ENCODE data around the gene CCDC197. TPM values are rescaled to one million over a fixed set of nuclear protein-coding genes. Genes with fewer than 3 reads are reported as not detected.

CCDC197 gene
- total RNA-seq, 4 donors from 2014 or later = not detected

GRCh38 chr14:94042433-94043091 is 45.5 kb downstream of the CCDC197 start:
- no peak for DNase-seq

DNA sequence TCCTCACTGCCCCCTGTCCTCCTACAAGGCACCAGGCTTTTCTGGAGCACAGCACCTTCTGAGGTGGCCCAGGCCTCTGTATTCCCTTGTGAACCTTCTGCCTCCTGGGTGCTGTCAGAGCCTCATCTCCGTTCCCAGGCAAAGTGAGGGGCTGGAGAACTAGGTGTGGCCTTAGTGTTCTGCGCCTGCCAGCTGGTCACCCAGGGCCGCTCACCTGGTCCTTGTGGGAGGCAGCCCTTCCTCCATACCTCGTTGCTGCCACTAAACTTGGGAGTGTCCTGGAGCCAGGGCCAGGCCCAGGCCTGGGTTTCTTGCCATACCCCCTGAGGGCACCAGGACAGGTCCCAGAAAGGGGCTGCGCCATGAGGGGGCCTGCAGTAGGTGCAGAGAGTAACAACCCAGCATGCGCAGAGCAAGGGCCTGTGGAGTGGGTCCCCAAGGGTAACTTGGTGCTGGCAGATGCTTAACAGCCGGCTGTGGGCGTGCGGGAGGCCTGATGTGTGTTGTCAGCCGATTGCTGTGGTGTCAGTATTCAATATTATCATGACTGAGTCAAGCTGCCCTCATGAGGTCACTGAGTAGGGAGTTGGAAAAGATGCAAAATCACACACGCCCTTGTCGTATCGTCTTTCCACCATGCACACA is 46.1 kb downstream of the CCDC197 start:
- Histone ChIP-seq H3K36me3 (no peaks in the 10 kb centered on the region), H3K4me1 (no peaks in the 10 kb centered on the region), H3K4me3 (no peak overlapping the region), H3K9me3 (no peaks in the 10 kb centered on the region), H3K27ac (no peak overlapping the region), H3K27me3 (no peaks in the 10 kb centered on the region)
- TF ChIP-seq, protein P1, sequence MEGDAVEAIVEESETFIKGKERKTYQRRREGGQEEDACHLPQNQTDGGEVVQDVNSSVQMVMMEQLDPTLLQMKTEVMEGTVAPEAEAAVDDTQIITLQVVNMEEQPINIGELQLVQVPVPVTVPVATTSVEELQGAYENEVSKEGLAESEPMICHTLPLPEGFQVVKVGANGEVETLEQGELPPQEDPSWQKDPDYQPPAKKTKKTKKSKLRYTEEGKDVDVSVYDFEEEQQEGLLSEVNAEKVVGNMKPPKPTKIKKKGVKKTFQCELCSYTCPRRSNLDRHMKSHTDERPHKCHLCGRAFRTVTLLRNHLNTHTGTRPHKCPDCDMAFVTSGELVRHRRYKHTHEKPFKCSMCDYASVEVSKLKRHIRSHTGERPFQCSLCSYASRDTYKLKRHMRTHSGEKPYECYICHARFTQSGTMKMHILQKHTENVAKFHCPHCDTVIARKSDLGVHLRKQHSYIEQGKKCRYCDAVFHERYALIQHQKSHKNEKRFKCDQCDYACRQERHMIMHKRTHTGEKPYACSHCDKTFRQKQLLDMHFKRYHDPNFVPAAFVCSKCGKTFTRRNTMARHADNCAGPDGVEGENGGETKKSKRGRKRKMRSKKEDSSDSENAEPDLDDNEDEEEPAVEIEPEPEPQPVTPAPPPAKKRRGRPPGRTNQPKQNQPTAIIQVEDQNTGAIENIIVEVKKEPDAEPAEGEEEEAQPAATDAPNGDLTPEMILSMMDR (IDR thresholded peaks at IDR 0.05) = no peak
- TF ChIP-seq POLR2A (IDR thresholded peaks at IDR 0.05) = no peak
- no peak for DNase-seq
- intact Hi-C loops (cut with DNase I; ENCODE audit: low total_unique reads) = no loop called here

More at GRCh38 chr14:94042433-94043091, 45.5 kb downstream of the CCDC197 start:
- no peaks in the 10 kb centered on the region for H3K9me3 ChIP-seq
- no peak overlapping the region for H3K27ac ChIP-seq
- no peaks in the 10 kb centered on the region for H3K36me3 ChIP-seq
- TF ChIP-seq, protein P1 (IDR thresholded peaks at IDR 0.05) = no peak
- TF ChIP-seq POLR2A (IDR thresholded peaks at IDR 0.05) = no peak
- H3K4me3 ChIP-seq = no peak overlapping the region
- H3K27me3 ChIP-seq = no peaks in the 10 kb centered on the region
- intact Hi-C loops (cut with DNase I; ENCODE audit: low total_unique reads) = no loop called here
- no peaks in the 10 kb centered on the region for H3K4me1 ChIP-seq

DNA sequence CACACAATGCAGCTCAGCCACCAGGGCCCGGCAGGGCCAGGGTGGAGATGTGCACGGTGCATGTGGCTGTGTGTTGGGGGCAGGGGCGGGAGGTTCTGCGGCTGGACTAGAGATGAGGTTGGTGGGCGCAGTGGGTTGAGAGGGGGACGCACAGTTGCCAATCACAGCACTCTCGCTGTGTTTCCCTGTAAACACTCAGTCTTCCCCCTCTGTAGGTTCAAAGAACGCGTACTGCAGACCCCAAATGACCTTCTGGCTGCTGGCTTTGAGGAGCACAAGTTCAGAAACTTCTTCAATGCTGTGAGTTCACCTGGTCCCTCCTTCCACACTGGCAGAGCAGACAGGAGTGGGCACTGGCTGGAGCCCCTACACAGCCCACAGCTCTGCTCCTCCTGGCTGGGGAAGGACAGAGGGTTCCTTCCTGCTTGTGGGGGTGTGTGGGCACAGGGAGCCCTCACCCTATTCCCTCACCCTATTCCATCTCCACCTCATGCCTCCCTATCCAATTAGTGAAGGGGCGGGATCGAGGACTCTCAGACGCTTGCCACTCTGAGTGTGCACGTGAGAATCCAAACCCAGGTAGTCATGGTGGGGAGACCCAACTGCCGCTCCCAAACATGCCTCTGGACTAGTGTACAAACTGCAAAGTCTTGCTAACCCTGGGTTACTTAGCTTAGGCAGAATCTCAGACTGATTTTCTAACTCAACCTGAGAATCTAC is 46.8 kb downstream of the CCDC197 start:
- DNase-seq = no peak
- H3K4me3 ChIP-seq = no peak overlapping the region
- no peak overlapping the region for H3K27ac ChIP-seq
- H3K36me3 ChIP-seq = no peaks in the 10 kb centered on the region
- TF ChIP-seq, protein P1 (IDR thresholded peaks at IDR 0.05) = no peak
- no peak for TF ChIP-seq POLR2A (IDR thresholded peaks at IDR 0.05)
- H3K4me1 ChIP-seq = no peaks in the 10 kb centered on the region
- H3K9me3 ChIP-seq = no peaks in the 10 kb centered on the region
- H3K27me3 ChIP-seq = no peaks in the 10 kb centered on the region
- intact Hi-C loops (cut with DNase I; ENCODE audit: low total_unique reads) = no loop called here

DNA sequence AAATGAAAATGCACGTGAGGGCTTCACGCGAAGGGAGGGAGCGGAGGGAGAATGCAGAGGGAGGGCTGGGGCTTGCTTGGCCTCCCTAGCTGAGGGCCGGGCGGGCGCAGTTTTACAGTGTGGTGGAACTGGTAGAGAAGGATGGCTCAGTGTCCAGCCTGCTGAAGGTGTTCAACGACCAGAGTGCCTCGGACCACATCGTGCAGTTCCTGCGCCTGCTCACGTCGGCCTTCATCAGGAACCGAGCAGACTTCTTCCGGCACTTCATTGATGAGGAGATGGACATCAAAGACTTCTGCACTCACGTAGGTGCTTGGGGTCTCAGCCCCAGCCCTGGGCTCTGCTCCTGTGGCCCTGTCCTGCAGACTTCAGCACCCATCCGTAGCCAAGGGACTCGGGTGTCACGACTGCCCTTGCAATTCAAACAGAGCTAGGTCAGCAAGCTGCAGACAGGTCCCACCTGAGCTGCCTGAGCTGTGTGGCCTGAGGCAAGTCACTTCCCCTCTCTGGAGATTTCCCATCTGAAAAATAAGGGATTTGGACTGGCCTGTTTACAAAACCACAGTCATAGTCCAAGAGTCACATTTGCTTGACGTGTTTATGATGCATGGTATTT is 47.5 kb downstream of the CCDC197 start:
- intact Hi-C loops (cut with DNase I; ENCODE audit: low total_unique reads) = no loop called here
- H3K4me1 ChIP-seq = no peaks in the 10 kb centered on the region
- H3K27me3 ChIP-seq = no peaks in the 10 kb centered on the region
- no peak for TF ChIP-seq POLR2A (IDR thresholded peaks at IDR 0.05)
- TF ChIP-seq, protein P1 (IDR thresholded peaks at IDR 0.05) = no peak
- no peak overlapping the region for H3K4me3 ChIP-seq
- no peak for DNase-seq
- H3K27ac ChIP-seq = no peak overlapping the region
- no peaks in the 10 kb centered on the region for H3K36me3 ChIP-seq
- no peaks in the 10 kb centered on the region for H3K9me3 ChIP-seq

Measured in uterus (tissue), 4 donors.